ENCODE measurements around the gene VMP1.
"Not testable (repeated sequence)": the region's sequence is repeated elsewhere in the genome, so short reads cannot be mapped to it uniquely, and the experiment has no call there.

The VMP1 gene

DNA sequence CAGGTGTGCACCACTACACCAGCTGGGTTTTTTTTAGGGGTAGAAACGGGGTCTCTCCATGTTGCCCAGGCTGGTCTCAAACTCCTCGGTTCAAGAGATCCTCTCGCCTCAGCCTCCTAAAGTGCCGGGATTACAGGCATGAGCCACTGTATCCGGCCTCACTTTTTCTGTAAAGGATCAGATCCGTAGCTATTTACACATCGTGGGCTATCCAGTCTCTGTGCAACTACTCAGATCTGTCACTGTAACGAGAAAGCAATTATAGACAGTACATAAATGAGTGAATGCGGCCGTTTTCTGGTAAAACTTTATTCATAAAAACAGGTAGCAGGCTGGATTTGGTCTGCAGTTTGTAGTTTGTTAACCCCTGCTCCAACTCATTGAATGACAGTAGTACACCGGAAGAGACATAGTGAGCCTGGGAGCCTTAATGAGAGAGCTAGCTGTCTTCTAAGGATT, 44.5 kb downstream of the VMP1 start:
- Histone ChIP-seq H3K4me1 (ENCODE audit: control insufficient read depth, low read depth, low read length) (no peaks in the 10 kb centered on the region), H3K4me2 (ENCODE audit: low read length) (no peak overlapping the region), H3K9ac (ENCODE audit: low read length) (no peak overlapping the region), H3K18ac (ENCODE audit: low read length) (no peak overlapping the region), H3K27ac (ENCODE audit: low read depth, low read length) (no peak overlapping the region), H3K36me3 (ENCODE audit: control insufficient read depth, insufficient read depth, low read length) (no peaks in the 10 kb centered on the region), H3K4ac (ENCODE audit: low read depth, low read length) (no peak overlapping the region), H4K8ac (ENCODE audit: low read depth, low read length) (no peak overlapping the region), H4K5ac (ENCODE audit: low read length) (no peak overlapping the region), H3K79me2 (ENCODE audit: control insufficient read depth, insufficient read depth, low read length) (no peaks in the 10 kb centered on the region), H3K27me3 (ENCODE audit: insufficient read depth, low read length, poor library complexity) (no peaks in the 10 kb centered on the region), H3K23ac (ENCODE audit: low read length) (no peak overlapping the region), H2AK5ac (ENCODE audit: low read length) (no peak overlapping the region), H3K79me1 (ENCODE audit: low read length) (no peaks in the 10 kb centered on the region), H3K4me3 (ENCODE audit: low read length) (no peak overlapping the region), H2BK120ac (ENCODE audit: low read depth, low read length) (no peak overlapping the region), H2BK15ac (replicated peaks; ENCODE audit: low read depth) (no peak overlapping the region), H2BK5ac (ENCODE audit: low read length) (no peak overlapping the region), H3K56ac (ENCODE audit: low read length) (no peak overlapping the region)
- WGBS (ENCODE audit: extremely low coverage, insufficient coverage, low lambda C conversion rate): no CpG with 5 or more reads among the region's 11 CpGs
- DNase-seq: no peak

DNA sequence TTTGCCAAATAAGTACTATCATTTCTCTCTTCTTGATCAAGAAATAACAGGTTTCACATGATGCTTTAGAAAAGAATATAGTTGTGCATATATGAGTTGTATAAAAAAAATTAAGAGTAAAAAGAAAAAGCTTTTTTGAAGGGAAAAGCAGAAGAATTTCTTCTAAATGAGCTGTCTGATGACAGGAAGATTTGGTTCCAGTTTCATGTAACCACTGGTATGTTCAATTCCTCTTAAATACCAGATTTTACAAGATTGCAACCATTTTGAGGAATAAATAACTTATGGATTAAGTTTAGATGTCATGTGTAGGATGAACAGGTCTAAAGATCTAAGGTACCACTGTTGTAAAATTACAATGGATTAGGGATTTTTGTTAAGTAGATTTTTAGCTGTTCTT, 45.0 kb downstream of the VMP1 start:
- DNase-seq: no peak
- H3K36me3 ChIP-seq (ENCODE audit: control insufficient read depth, insufficient read depth, low read length): no peaks in the 10 kb centered on the region
- H3K79me1 ChIP-seq (ENCODE audit: low read length): no peaks in the 10 kb centered on the region
- no peak overlapping the region for H3K18ac ChIP-seq (ENCODE audit: low read length)
- H2BK5ac ChIP-seq (ENCODE audit: low read length): no peak overlapping the region
- H4K8ac ChIP-seq (ENCODE audit: low read depth, low read length): no peak overlapping the region
- no peak overlapping the region for H3K4me3 ChIP-seq (ENCODE audit: low read length)
- no peak overlapping the region for H2BK120ac ChIP-seq (ENCODE audit: low read depth, low read length)
- H3K4me2 ChIP-seq (ENCODE audit: low read length): no peak overlapping the region
- no peaks in the 10 kb centered on the region for H3K27me3 ChIP-seq (ENCODE audit: insufficient read depth, low read length, poor library complexity)
- no peaks in the 10 kb centered on the region for H3K4me1 ChIP-seq (ENCODE audit: control insufficient read depth, low read depth, low read length)
- no peak overlapping the region for H2BK15ac ChIP-seq (replicated peaks; ENCODE audit: low read depth)
- no peak overlapping the region for H4K5ac ChIP-seq (ENCODE audit: low read length)
- no peaks in the 10 kb centered on the region for H3K79me2 ChIP-seq (ENCODE audit: control insufficient read depth, insufficient read depth, low read length)
- H3K27ac ChIP-seq (ENCODE audit: low read depth, low read length): no peak overlapping the region
- no peak overlapping the region for H2AK5ac ChIP-seq (ENCODE audit: low read length)
- no peak overlapping the region for H3K56ac ChIP-seq (ENCODE audit: low read length)
- H3K9ac ChIP-seq (ENCODE audit: low read length): no peak overlapping the region
- H3K4ac ChIP-seq (ENCODE audit: low read depth, low read length): no peak overlapping the region
- no peak overlapping the region for H3K23ac ChIP-seq (ENCODE audit: low read length)

DNA sequence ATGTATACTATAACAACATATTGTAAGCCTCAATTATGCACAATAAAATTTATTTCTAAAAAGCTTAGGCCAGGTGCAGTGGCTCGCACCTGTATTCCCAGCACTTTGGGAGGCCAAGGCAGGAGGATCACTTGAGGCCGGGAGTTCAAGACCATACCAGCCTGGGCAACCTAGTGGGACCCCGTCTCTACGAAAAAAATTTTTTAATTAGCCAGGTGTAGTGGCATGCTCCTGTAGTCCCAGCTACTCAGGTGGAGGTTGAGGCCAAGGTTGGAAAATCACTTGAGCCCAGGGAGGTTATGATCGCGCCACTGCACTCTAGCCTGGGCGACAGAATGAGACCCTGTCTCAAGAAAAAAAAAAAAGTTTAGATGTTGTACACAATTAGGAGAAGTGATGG, 45.5 kb downstream of the VMP1 start:
- Histone ChIP-seq H4K5ac (ENCODE audit: low read length) (no peak overlapping the region), H3K9ac (ENCODE audit: low read length) (no peak overlapping the region), H3K79me1 (ENCODE audit: low read length) (no peaks in the 10 kb centered on the region), H2AK5ac (ENCODE audit: low read length) (no peak overlapping the region), H2BK15ac (replicated peaks; ENCODE audit: low read depth) (no peak overlapping the region), H3K18ac (ENCODE audit: low read length) (no peak overlapping the region), H3K4ac (ENCODE audit: low read depth, low read length) (no peak overlapping the region), H3K79me2 (ENCODE audit: control insufficient read depth, insufficient read depth, low read length) (no peaks in the 10 kb centered on the region), H2BK120ac (ENCODE audit: low read depth, low read length) (no peak overlapping the region), H3K27ac (ENCODE audit: low read depth, low read length) (no peak overlapping the region), H3K23ac (ENCODE audit: low read length) (no peak overlapping the region), H3K4me3 (ENCODE audit: low read length) (no peak overlapping the region), H4K8ac (ENCODE audit: low read depth, low read length) (no peak overlapping the region), H3K4me2 (ENCODE audit: low read length) (no peak overlapping the region), H2BK5ac (ENCODE audit: low read length) (no peak overlapping the region), H3K4me1 (ENCODE audit: control insufficient read depth, low read depth, low read length) (no peaks in the 10 kb centered on the region), H3K36me3 (ENCODE audit: control insufficient read depth, insufficient read depth, low read length) (no peaks in the 10 kb centered on the region), H3K56ac (ENCODE audit: low read length) (no peak overlapping the region), H3K27me3 (ENCODE audit: insufficient read depth, low read length, poor library complexity) (no peaks in the 10 kb centered on the region)
- no CpG with 5 or more reads among the region's 7 CpGs for WGBS (ENCODE audit: extremely low coverage, insufficient coverage, low lambda C conversion rate)
- no peak for DNase-seq

GRCh38 chr17:59753522-59754467, 46.3 kb downstream of the VMP1 start:
- no peaks in the 10 kb centered on the region for H3K4me1 ChIP-seq (ENCODE audit: control insufficient read depth, low read depth, low read length)

DNA sequence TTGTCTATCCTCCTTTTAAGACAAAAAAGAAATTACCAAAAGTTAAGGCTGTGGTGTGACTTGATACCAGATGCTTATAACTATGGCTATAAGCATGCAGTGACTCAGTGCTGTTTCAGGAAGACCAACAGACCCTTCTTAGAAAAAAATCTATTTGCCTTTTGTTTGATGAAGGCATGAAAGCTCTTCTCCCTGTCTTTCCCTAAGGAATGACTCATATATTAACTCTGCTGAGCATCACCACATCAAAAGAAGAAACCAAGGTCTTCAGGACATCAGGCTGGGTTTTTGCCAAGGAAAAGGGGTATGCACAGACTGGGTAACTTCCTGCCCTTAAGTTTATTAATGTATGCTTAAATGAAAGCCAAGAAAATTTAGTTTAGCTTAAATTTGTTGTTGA, 47.1 kb downstream of the VMP1 start:
- Histone ChIP-seq H2BK15ac (replicated peaks; ENCODE audit: low read depth) (no peak overlapping the region), H3K56ac (ENCODE audit: low read length) (no peak overlapping the region), H2BK120ac (ENCODE audit: low read depth, low read length) (no peak overlapping the region), H3K23ac (ENCODE audit: low read length) (no peak overlapping the region), H3K27ac (ENCODE audit: low read depth, low read length) (no peak overlapping the region), H3K79me1 (ENCODE audit: low read length) (no peaks in the 10 kb centered on the region), H3K18ac (ENCODE audit: low read length) (no peak overlapping the region), H3K36me3 (ENCODE audit: control insufficient read depth, insufficient read depth, low read length) (no peaks in the 10 kb centered on the region), H3K4me1 (ENCODE audit: control insufficient read depth, low read depth, low read length) (no peaks in the 10 kb centered on the region), H4K8ac (ENCODE audit: low read depth, low read length) (no peak overlapping the region), H3K79me2 (ENCODE audit: control insufficient read depth, insufficient read depth, low read length) (no peaks in the 10 kb centered on the region), H4K5ac (ENCODE audit: low read length) (no peak overlapping the region), H3K4ac (ENCODE audit: low read depth, low read length) (no peak overlapping the region), H3K4me3 (ENCODE audit: low read length) (no peak overlapping the region), H2BK5ac (ENCODE audit: low read length) (no peak overlapping the region), H3K27me3 (ENCODE audit: insufficient read depth, low read length, poor library complexity) (no peaks in the 10 kb centered on the region), H2AK5ac (ENCODE audit: low read length) (no peak overlapping the region), H3K9ac (ENCODE audit: low read length) (no peak overlapping the region), H3K4me2 (ENCODE audit: low read length) (no peak overlapping the region)
- peak; percentile 64 for DNase-seq

More at GRCh38 chr17:59753522-59754467, 46.3 kb downstream of the VMP1 start:
- H3K4me3 ChIP-seq (ENCODE audit: low read length): no peak overlapping the region
- no peak overlapping the region for H3K4me2 ChIP-seq (ENCODE audit: low read length)
- no peak overlapping the region for H3K27ac ChIP-seq (ENCODE audit: low read depth, low read length)
- no peak overlapping the region for H2AK5ac ChIP-seq (ENCODE audit: low read length)
- H3K18ac ChIP-seq (ENCODE audit: low read length): no peak overlapping the region
- H3K27me3 ChIP-seq (ENCODE audit: insufficient read depth, low read length, poor library complexity): no peaks in the 10 kb centered on the region
- H2BK120ac ChIP-seq (ENCODE audit: low read depth, low read length): no peak overlapping the region
- no peak overlapping the region for H3K4ac ChIP-seq (ENCODE audit: low read depth, low read length)
- no peak overlapping the region for H2BK15ac ChIP-seq (replicated peaks; ENCODE audit: low read depth)
- no peak overlapping the region for H2BK5ac ChIP-seq (ENCODE audit: low read length)
- no peaks in the 10 kb centered on the region for H3K79me2 ChIP-seq (ENCODE audit: control insufficient read depth, insufficient read depth, low read length)
- H4K5ac ChIP-seq (ENCODE audit: low read length): no peak overlapping the region
- no peak overlapping the region for H3K9ac ChIP-seq (ENCODE audit: low read length)
- H3K79me1 ChIP-seq (ENCODE audit: low read length): no peaks in the 10 kb centered on the region
- peak; percentile 85 for DNase-seq
- no peak overlapping the region for H4K8ac ChIP-seq (ENCODE audit: low read depth, low read length)
- no peak overlapping the region for H3K56ac ChIP-seq (ENCODE audit: low read length)
- no CpG with 5 or more reads among the region's 3 CpGs for WGBS (ENCODE audit: extremely low coverage, insufficient coverage, low lambda C conversion rate)
- no peak overlapping the region for H3K23ac ChIP-seq (ENCODE audit: low read length)
- H3K36me3 ChIP-seq (ENCODE audit: control insufficient read depth, insufficient read depth, low read length): no peaks in the 10 kb centered on the region

DNA sequence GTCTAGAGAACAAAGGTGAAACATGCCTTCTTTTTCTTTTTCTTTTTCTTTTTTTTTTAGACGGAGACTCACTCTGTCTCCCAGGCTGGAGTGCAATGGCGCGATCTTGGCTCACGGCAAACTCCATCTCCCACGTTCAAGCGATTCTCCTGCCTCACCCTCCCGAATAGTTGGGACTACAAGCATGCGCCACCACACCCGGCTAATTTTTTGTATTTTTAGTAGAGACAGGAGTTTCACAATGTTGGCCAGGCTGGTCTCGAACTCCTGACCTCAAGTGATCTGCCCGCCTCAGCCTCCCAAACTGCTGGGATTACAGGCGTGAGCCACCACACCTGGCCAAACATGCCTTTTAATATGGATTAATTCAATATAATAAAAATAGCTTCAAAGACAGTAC, 47.6 kb downstream of the VMP1 start:
- not testable (repeated sequence) for H3K18ac ChIP-seq (ENCODE audit: low read length); H2BK15ac ChIP-seq (replicated peaks; ENCODE audit: low read depth); H4K8ac ChIP-seq (ENCODE audit: low read depth, low read length); H3K79me1 ChIP-seq (ENCODE audit: low read length); H2BK5ac ChIP-seq (ENCODE audit: low read length); H3K4me3 ChIP-seq (ENCODE audit: low read length); H3K23ac ChIP-seq (ENCODE audit: low read length); H3K4me2 ChIP-seq (ENCODE audit: low read length); H3K56ac ChIP-seq (ENCODE audit: low read length); H3K4me1 ChIP-seq (ENCODE audit: control insufficient read depth, low read depth, low read length); DNase-seq; H3K36me3 ChIP-seq (ENCODE audit: control insufficient read depth, insufficient read depth, low read length); H3K9ac ChIP-seq (ENCODE audit: low read length); H3K27ac ChIP-seq (ENCODE audit: low read depth, low read length); H2AK5ac ChIP-seq (ENCODE audit: low read length); H3K27me3 ChIP-seq (ENCODE audit: insufficient read depth, low read length, poor library complexity); H3K79me2 ChIP-seq (ENCODE audit: control insufficient read depth, insufficient read depth, low read length); H4K5ac ChIP-seq (ENCODE audit: low read length)
- no CpG with 5 or more reads among the region's 12 CpGs for WGBS (ENCODE audit: extremely low coverage, insufficient coverage, low lambda C conversion rate)
- H3K4ac ChIP-seq (ENCODE audit: low read depth, low read length): peak overlapping the region; percentile 36
- peak overlapping the region; percentile 45 for H2BK120ac ChIP-seq (ENCODE audit: low read depth, low read length)
